BLaER1 (cell line): ENCODE results near the gene ZNF141.

ENCODE experiments used
- H3K27ac ChIP-seq: shearing (Covaris generic); formaldehyde crosslinking; 2 replicates; pipeline ENCODE4 v1.8.1; 2022
- H3K27me3 ChIP-seq: shearing (Covaris generic); formaldehyde crosslinking; 2 replicates; pipeline ENCODE4 v1.8.1; 2022
- H3K36me3 ChIP-seq: shearing (Covaris generic); formaldehyde crosslinking; 2 replicates; pipeline ENCODE4 v1.8.1; 2022
- H3K4me1 ChIP-seq: shearing (Covaris generic); formaldehyde crosslinking; 2 replicates; pipeline ENCODE4 v1.8.1; 2022
- H3K4me2 ChIP-seq: shearing (Covaris generic); formaldehyde crosslinking; 2 replicates; pipeline ENCODE4 v1.8.1; 2022
- H3K4me3 ChIP-seq: shearing (Covaris generic); formaldehyde crosslinking; 2 replicates; pipeline ENCODE4 v1.8.1; 2022
- H3K9ac ChIP-seq: shearing (Covaris generic); formaldehyde crosslinking; 2 replicates; pipeline ENCODE4 v1.8.1; 2022
- H3K9me3 ChIP-seq: shearing (Covaris generic); formaldehyde crosslinking; 2 replicates; pipeline ENCODE4 v1.8.1; 2022
- H4K20me1 ChIP-seq: shearing (Covaris generic); formaldehyde crosslinking; 2 replicates; pipeline ENCODE4 v1.8.1; 2022
- Cebpa-rat ChIP-seq: shearing (Covaris generic); IDR thresholded peaks from 2 replicates; pipeline ENCODE4 v1.8.1; 2022

ZNF141 gene

DNA sequence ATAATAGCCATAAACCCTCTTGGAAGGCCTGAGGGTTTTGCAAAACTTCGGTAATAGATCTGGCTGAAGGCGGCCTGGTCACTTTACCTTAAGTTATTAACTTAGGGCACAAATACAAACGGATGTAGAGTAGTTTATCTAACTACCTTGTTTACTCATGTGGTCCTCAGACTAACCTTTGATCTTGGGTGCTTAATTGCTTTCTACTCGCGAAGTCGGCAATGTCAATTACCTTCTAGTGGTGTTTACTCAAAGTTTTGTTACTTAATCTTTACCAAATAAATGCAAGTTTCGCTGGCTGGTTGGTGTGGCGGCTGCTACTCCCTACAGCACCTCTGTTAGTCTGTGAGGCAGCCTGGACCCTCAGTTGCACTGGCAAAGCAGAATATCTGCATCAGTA lies 8.9 kb upstream of the ZNF141 start:
- no peaks in the 10 kb centered on the region for H3K36me3 ChIP-seq
- H3K4me3 ChIP-seq, result no peak overlapping the region
- no peaks in the 10 kb centered on the region for H3K4me1 ChIP-seq
- no peaks in the 10 kb centered on the region for H3K27me3 ChIP-seq
- TF ChIP-seq Cebpa-rat, result no peak
- peaks cover 68% of the 10 kb centered on the region for H3K9me3 ChIP-seq
- no peak overlapping the region for H3K9ac ChIP-seq
- no peaks in the 10 kb centered on the region for H4K20me1 ChIP-seq
- H3K27ac ChIP-seq, result no peak overlapping the region
- no peak overlapping the region for H3K4me2 ChIP-seq

DNA sequence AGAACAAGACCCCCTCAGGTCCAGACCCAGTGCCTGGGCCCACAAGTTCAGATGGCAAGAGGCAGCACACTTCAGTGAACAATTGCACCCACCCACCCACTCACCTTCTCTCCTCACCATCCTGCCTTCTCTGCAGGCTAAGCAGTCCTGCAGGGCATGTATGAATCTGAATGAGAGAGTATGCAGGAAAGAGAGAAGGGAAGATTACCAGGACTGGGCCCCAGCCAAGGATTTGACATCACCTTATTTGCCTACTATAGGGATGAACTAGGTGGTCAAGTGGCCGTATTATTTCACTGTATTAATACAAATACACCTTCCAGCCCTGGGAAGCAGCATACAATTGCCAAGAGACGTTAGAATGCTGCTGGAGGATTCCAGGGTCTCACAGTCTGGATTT lies 2.1 kb upstream of the ZNF141 start:
- peaks cover 19% of the 10 kb centered on the region for H3K36me3 ChIP-seq
- H3K27ac ChIP-seq, result no peak overlapping the region
- no peaks in the 10 kb centered on the region for H4K20me1 ChIP-seq
- H3K4me3 ChIP-seq, result no peak overlapping the region
- H3K27me3 ChIP-seq, result peaks cover 21% of the 10 kb centered on the region
- no peak overlapping the region for H3K4me2 ChIP-seq
- TF ChIP-seq Cebpa-rat, result no peak
- peaks cover 69% of the 10 kb centered on the region for H3K9me3 ChIP-seq
- H3K4me1 ChIP-seq, result peaks cover 14% of the 10 kb centered on the region
- H3K9ac ChIP-seq, result no peak overlapping the region

- TF ChIP-seq Cebpa-rat, result no peak
- Histone ChIP-seq H3K4me3 (peak overlapping the region; percentile 93), H3K36me3 (peaks cover 27% of the 10 kb centered on the region), H3K9me3 (peaks cover 74% of the 10 kb centered on the region), H3K9ac (no peak overlapping the region), H3K4me1 (peaks cover 14% of the 10 kb centered on the region), H3K4me2 (peak overlapping the region; percentile 86; the same call in 1 of the 2 replicates), H3K27me3 (peaks cover 21% of the 10 kb centered on the region), H4K20me1 (no peaks in the 10 kb centered on the region), H3K27ac (no peak overlapping the region)
Measured at GRCh38 chr4:336099-336892, 1.3 kb upstream of the ZNF141 start.

GRCh38 chr4:336893-337142 lies 796 bp upstream of the ZNF141 start:
- Histone ChIP-seq H3K27ac (peak overlapping the region; percentile 89), H3K36me3 (peaks cover 32% of the 10 kb centered on the region), H3K9me3 (peaks cover 75% of the 10 kb centered on the region), H3K4me3 (peak overlapping the region; percentile 93), H3K9ac (peak overlapping the region; percentile 94; the same call in 1 of the 2 replicates), H3K4me1 (peaks cover 14% of the 10 kb centered on the region), H3K4me2 (peak overlapping the region; percentile 86), H3K27me3 (peaks cover 21% of the 10 kb centered on the region), H4K20me1 (no peaks in the 10 kb centered on the region)
- no peak for TF ChIP-seq Cebpa-rat

DNA sequence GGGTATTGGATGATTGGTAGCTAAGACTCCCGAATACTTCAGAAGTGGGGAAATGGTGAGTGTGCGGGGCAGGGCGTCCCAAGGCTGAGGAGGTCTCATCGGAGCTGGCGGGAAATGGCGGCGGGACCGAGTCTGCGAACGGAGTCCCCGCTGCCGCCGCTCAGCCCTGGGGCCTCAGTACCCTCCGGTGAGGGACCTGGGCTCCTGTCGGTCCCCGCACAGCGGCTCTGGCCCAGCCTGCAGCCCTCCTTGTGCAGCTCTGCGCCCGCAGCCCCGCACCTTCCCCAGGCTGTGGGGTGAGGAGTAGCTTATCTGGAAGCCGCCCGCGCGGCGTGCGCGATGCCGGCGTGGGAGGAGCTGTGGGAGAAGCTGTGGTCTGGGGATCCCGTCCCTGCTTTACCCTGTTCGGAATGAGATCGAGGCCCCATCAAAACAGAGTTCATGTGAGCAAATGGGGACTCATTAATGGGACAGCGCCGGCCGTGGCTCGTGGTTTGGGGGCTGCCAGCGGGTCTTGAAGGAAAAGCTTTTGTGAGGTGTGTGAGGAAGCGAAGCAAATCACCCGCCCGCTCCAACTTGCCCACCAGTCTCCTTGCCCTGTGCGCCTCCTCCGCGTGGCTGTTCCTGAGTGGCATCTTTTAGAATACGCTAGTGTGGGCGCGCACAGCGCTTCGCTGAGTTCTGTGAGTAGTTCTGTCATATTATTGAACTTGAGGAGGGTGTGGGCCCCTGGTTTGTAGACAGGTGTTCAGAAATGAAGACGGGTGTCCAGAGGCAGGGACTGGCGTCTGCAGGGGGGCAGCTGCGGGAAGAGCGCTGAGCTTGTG lies 531 bp downstream of the ZNF141 start:
- Histone ChIP-seq H3K27ac (peak overlapping the region; percentile 89), H3K4me1 (peaks cover 14% of the 10 kb centered on the region), H3K9me3 (peaks cover 78% of the 10 kb centered on the region), H3K36me3 (peaks cover 45% of the 10 kb centered on the region), H3K9ac (peak overlapping the region; percentile 94), H4K20me1 (no peaks in the 10 kb centered on the region), H3K27me3 (peaks cover 21% of the 10 kb centered on the region), H3K4me2 (peak overlapping the region; percentile 86), H3K4me3 (peak overlapping the region; percentile 93)
- TF ChIP-seq Cebpa-rat, result no peak

DNA sequence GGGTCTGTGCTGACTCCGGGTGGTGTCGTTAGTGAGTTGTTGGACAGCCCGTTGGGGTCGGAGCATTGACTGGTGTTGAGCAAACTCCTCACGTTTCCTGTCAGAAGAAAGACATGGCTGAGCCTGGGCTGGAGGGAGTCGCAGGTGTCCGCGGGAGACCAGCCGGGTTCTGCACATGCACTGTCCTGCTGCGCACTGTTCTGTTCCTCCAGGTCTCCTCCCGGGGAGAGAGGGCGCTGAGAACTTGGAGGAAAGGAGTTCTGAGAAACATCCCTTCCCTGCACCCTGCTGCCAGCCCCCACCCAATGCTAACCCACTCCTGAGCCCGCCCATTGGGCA lies 1.1 kb downstream of the ZNF141 start:
- H3K9ac ChIP-seq, result peak overlapping the region; percentile 94
- peaks cover 21% of the 10 kb centered on the region for H3K27me3 ChIP-seq
- peaks cover 51% of the 10 kb centered on the region for H3K36me3 ChIP-seq
- no peaks in the 10 kb centered on the region for H4K20me1 ChIP-seq
- H3K9me3 ChIP-seq, result peaks cover 83% of the 10 kb centered on the region
- peak overlapping the region; percentile 86 for H3K4me2 ChIP-seq
- peak overlapping the region; percentile 93 for H3K4me3 ChIP-seq
- H3K27ac ChIP-seq, result no peak overlapping the region
- TF ChIP-seq Cebpa-rat, result no peak
- H3K4me1 ChIP-seq, result peaks cover 14% of the 10 kb centered on the region

- Histone ChIP-seq H3K9ac (no peak overlapping the region), H3K9me3 (peaks cover 96% of the 10 kb centered on the region), H3K27ac (no peak overlapping the region), H3K36me3 (peaks cover 64% of the 10 kb centered on the region), H3K4me2 (no peak overlapping the region), H3K4me1 (peaks cover 14% of the 10 kb centered on the region), H3K27me3 (peaks cover 21% of the 10 kb centered on the region), H4K20me1 (no peaks in the 10 kb centered on the region), H3K4me3 (peak overlapping the region; percentile 93; the same call in 1 of the 2 replicates)
- TF ChIP-seq Cebpa-rat, result no peak
Measured at GRCh38 chr4:340011-340410, 2.4 kb downstream of the ZNF141 start.

- Histone ChIP-seq H4K20me1 (no peaks in the 10 kb centered on the region), H3K27ac (no peak overlapping the region), H3K36me3 (peaks cover 70% of the 10 kb centered on the region), H3K27me3 (no peaks in the 10 kb centered on the region), H3K4me3 (peak overlapping the region; percentile 19), H3K4me1 (no peaks in the 10 kb centered on the region), H3K4me2 (no peak overlapping the region), H3K9me3 (peaks cover 98% of the 10 kb centered on the region), H3K9ac (no peak overlapping the region)
- no peak for TF ChIP-seq Cebpa-rat
Measured at GRCh38 chr4:373062-373839, 35.6 kb downstream of the ZNF141 start.

GRCh38 chr4:374298-375160 lies 36.9 kb downstream of the ZNF141 start:
- peak overlapping the region; percentile 19; the same call in 1 of the 2 replicates for H3K4me3 ChIP-seq
- no peak overlapping the region for H3K4me2 ChIP-seq
- no peaks in the 10 kb centered on the region for H4K20me1 ChIP-seq
- H3K4me1 ChIP-seq, result no peaks in the 10 kb centered on the region
- H3K36me3 ChIP-seq, result peaks cover 77% of the 10 kb centered on the region
- H3K9me3 ChIP-seq, result peaks cover 99% of the 10 kb centered on the region
- H3K9ac ChIP-seq, result no peak overlapping the region
- H3K27me3 ChIP-seq, result no peaks in the 10 kb centered on the region
- TF ChIP-seq Cebpa-rat, result no peak
- no peak overlapping the region for H3K27ac ChIP-seq
